ENCODE measurements around the gene USB1.

USB1 gene

GRCh38 chr16:57961538-57961937 lies 39.7 kb upstream of the USB1 start:
- H3K23ac ChIP-seq (ENCODE audit: low read depth, low read length, poor library complexity), result no peak overlapping the region
- no peak overlapping the region for H4K91ac ChIP-seq (ENCODE audit: low read depth, low read length, poor library complexity)
- no peak overlapping the region for H2AFZ ChIP-seq (ENCODE audit: low read length)
- peaks cover 0 to 4% of the 10 kb centered on the region in 2 donors for H3K4me1 ChIP-seq (ENCODE audit: control insufficient read depth in 2 of 2, insufficient read depth in 1 of 2, low read depth in 1 of 2, low read length in 2 of 2)
- no peak overlapping the region for H4K8ac ChIP-seq (ENCODE audit: low read depth, low read length)
- H3K9ac ChIP-seq (ENCODE audit: low read depth, low read length, poor library complexity), result no peak overlapping the region
- peaks cover 0 to 26% (median 0%) of the 10 kb centered on the region in 3 experiments for H3K27me3 ChIP-seq (ENCODE audit: control insufficient read depth in 3 of 3, insufficient read depth in 3 of 3, low read depth in 1 of 3, low read length in 3 of 3)
- H3K4me3 ChIP-seq (ENCODE audit: low read length in 2 of 2), result no peak overlapping the region
- no peak overlapping the region for H2BK120ac ChIP-seq (ENCODE audit: low read depth, low read length)
- H3K9me3 ChIP-seq (replicated peaks in 1 of 2; ENCODE audit: control insufficient read depth in 2 of 2, insufficient read depth in 1 of 2, low read depth in 1 of 2, low read length in 2 of 2), result peaks cover 0 to 3% of the 10 kb centered on the region in 2 donors
- no peak overlapping the region for H3K4ac ChIP-seq (ENCODE audit: low read length)
- no peak overlapping the region for H2AK5ac ChIP-seq (ENCODE audit: low read depth, low read length)
- no peak overlapping the region for H2BK15ac ChIP-seq (ENCODE audit: low read length)
- no peak overlapping the region for H3K18ac ChIP-seq (ENCODE audit: low read length)
- H3K36me3 ChIP-seq (replicated peaks in 1 of 2; ENCODE audit: control insufficient read depth in 2 of 2, insufficient read depth in 2 of 2, low read length in 2 of 2), result no peaks in the 10 kb centered on the region
- no peak for DNase-seq (ENCODE audit: low spot score)
- H3K27ac ChIP-seq (replicated peaks; ENCODE audit: low read length), result no peak overlapping the region
- no peaks in the 10 kb centered on the region for H3K79me1 ChIP-seq (ENCODE audit: low read depth, low read length)
- H3K4me2 ChIP-seq (ENCODE audit: insufficient read depth, low read length, poor library complexity, severe bottlenecking), result no peak overlapping the region
- no peak overlapping the region for H3K14ac ChIP-seq (ENCODE audit: low read length)
- no peak overlapping the region for H2BK5ac ChIP-seq (ENCODE audit: low read length)
- H2BK12ac ChIP-seq (ENCODE audit: low read length), result no peak overlapping the region
- no CpG with 5 or more reads among the region's 2 CpGs for WGBS, 2 donors (ENCODE audit: extremely low coverage in 2 of 2, insufficient read length in 2 of 2, insufficient replicate concordance in 1 of 2)

- Histone ChIP-seq H3K27me3 (ENCODE audit: control insufficient read depth in 3 of 3, insufficient read depth in 3 of 3, low read depth in 1 of 3, low read length in 3 of 3) (peaks cover 0 to 25% (median 0%) of the 10 kb centered on the region in 3 experiments), H3K23ac (ENCODE audit: low read depth, low read length, poor library complexity) (no peak overlapping the region), H3K27ac (replicated peaks; ENCODE audit: low read length) (no peak overlapping the region), H2AK5ac (ENCODE audit: low read depth, low read length) (peak overlapping the region; percentile 85), H3K9ac (ENCODE audit: low read depth, low read length, poor library complexity) (no peak overlapping the region), H2BK5ac (ENCODE audit: low read length) (no peak overlapping the region), H3K79me1 (ENCODE audit: low read depth, low read length) (no peaks in the 10 kb centered on the region), H3K4me1 (ENCODE audit: control insufficient read depth in 2 of 2, insufficient read depth in 1 of 2, low read depth in 1 of 2, low read length in 2 of 2) (peaks cover 0 to 4% of the 10 kb centered on the region in 2 donors), H2BK120ac (ENCODE audit: low read depth, low read length) (no peak overlapping the region), H4K8ac (ENCODE audit: low read depth, low read length) (no peak overlapping the region), H3K4ac (ENCODE audit: low read length) (no peak overlapping the region), H2BK12ac (ENCODE audit: low read length) (no peak overlapping the region), H2AFZ (ENCODE audit: low read length) (no peak overlapping the region), H3K36me3 (replicated peaks in 1 of 2; ENCODE audit: control insufficient read depth in 2 of 2, insufficient read depth in 2 of 2, low read length in 2 of 2) (no peaks in the 10 kb centered on the region), H3K9me3 (replicated peaks in 1 of 2; ENCODE audit: control insufficient read depth in 2 of 2, insufficient read depth in 1 of 2, low read depth in 1 of 2, low read length in 2 of 2) (peaks cover 0 to 3% of the 10 kb centered on the region in 2 donors), H3K14ac (ENCODE audit: low read length) (peak overlapping the region; percentile 47), H4K91ac (ENCODE audit: low read depth, low read length, poor library complexity) (no peak overlapping the region), H3K18ac (ENCODE audit: low read length) (peak overlapping the region; percentile 35), H3K4me3 (ENCODE audit: low read length in 2 of 2) (no peak overlapping the region), H2BK15ac (ENCODE audit: low read length) (no peak overlapping the region), H3K4me2 (ENCODE audit: insufficient read depth, low read length, poor library complexity, severe bottlenecking) (no peak overlapping the region)
- DNase-seq (ENCODE audit: low spot score), result no peak
- WGBS, 2 donors (ENCODE audit: extremely low coverage in 2 of 2, insufficient read length in 2 of 2, insufficient replicate concordance in 1 of 2), result no CpG with 5 or more reads among the region's 5 CpGs
These were observed 39.2 kb upstream of the USB1 start for GRCh38 chr16:57962046-57962445.

- no peak overlapping the region for H4K91ac ChIP-seq (ENCODE audit: low read depth, low read length, poor library complexity)
- peaks cover 0 to 3% of the 10 kb centered on the region in 2 donors for H3K9me3 ChIP-seq (replicated peaks in 1 of 2; ENCODE audit: control insufficient read depth in 2 of 2, insufficient read depth in 1 of 2, low read depth in 1 of 2, low read length in 2 of 2)
- H3K4me1 ChIP-seq (ENCODE audit: control insufficient read depth in 2 of 2, insufficient read depth in 1 of 2, low read depth in 1 of 2, low read length in 2 of 2), result peaks cover 0 to 4% of the 10 kb centered on the region in 2 donors
- no peak overlapping the region for H3K4ac ChIP-seq (ENCODE audit: low read length)
- no peak overlapping the region for H3K23ac ChIP-seq (ENCODE audit: low read depth, low read length, poor library complexity)
- H2BK12ac ChIP-seq (ENCODE audit: low read length), result no peak overlapping the region
- no peak overlapping the region for H3K4me3 ChIP-seq (ENCODE audit: low read length in 2 of 2)
- no CpG with 5 or more reads among the region's 9 CpGs for WGBS, 2 donors (ENCODE audit: extremely low coverage in 2 of 2, insufficient read length in 2 of 2, insufficient replicate concordance in 1 of 2)
- H3K18ac ChIP-seq (ENCODE audit: low read length), result peak overlapping the region; percentile 88
- H3K4me2 ChIP-seq (ENCODE audit: insufficient read depth, low read length, poor library complexity, severe bottlenecking), result no peak overlapping the region
- H3K36me3 ChIP-seq (replicated peaks in 1 of 2; ENCODE audit: control insufficient read depth in 2 of 2, insufficient read depth in 2 of 2, low read length in 2 of 2), result no peaks in the 10 kb centered on the region
- H2BK120ac ChIP-seq (ENCODE audit: low read depth, low read length), result no peak overlapping the region
- H3K27ac ChIP-seq (replicated peaks; ENCODE audit: low read length), result no peak overlapping the region
- H3K27me3 ChIP-seq (ENCODE audit: control insufficient read depth in 3 of 3, insufficient read depth in 3 of 3, low read depth in 1 of 3, low read length in 3 of 3), result peaks cover 0 to 25% (median 0%) of the 10 kb centered on the region in 3 experiments
- H3K14ac ChIP-seq (ENCODE audit: low read length), result no peak overlapping the region
- no peak overlapping the region for H3K9ac ChIP-seq (ENCODE audit: low read depth, low read length, poor library complexity)
- H4K8ac ChIP-seq (ENCODE audit: low read depth, low read length), result no peak overlapping the region
- H3K79me1 ChIP-seq (ENCODE audit: low read depth, low read length), result no peaks in the 10 kb centered on the region
- H2AK5ac ChIP-seq (ENCODE audit: low read depth, low read length), result no peak overlapping the region
- H2BK15ac ChIP-seq (ENCODE audit: low read length), result no peak overlapping the region
- no peak overlapping the region for H2AFZ ChIP-seq (ENCODE audit: low read length)
- DNase-seq (ENCODE audit: low spot score), result no peak
- H2BK5ac ChIP-seq (ENCODE audit: low read length), result no peak overlapping the region
These were observed 38.5 kb upstream of the USB1 start for GRCh38 chr16:57962756-57963155.

- Histone ChIP-seq H4K8ac (ENCODE audit: low read depth, low read length) (no peak overlapping the region), H3K36me3 (replicated peaks in 1 of 2; ENCODE audit: control insufficient read depth in 2 of 2, insufficient read depth in 2 of 2, low read length in 2 of 2) (no peaks in the 10 kb centered on the region), H3K14ac (ENCODE audit: low read length) (no peak overlapping the region), H3K9ac (ENCODE audit: low read depth, low read length, poor library complexity) (no peak overlapping the region), H2AFZ (ENCODE audit: low read length) (no peak overlapping the region), H4K91ac (ENCODE audit: low read depth, low read length, poor library complexity) (no peak overlapping the region), H3K4ac (ENCODE audit: low read length) (no peak overlapping the region), H3K4me3 (ENCODE audit: low read length in 2 of 2) (no peak overlapping the region), H3K4me2 (ENCODE audit: insufficient read depth, low read length, poor library complexity, severe bottlenecking) (no peak overlapping the region), H2BK5ac (ENCODE audit: low read length) (no peak overlapping the region), H3K23ac (ENCODE audit: low read depth, low read length, poor library complexity) (no peak overlapping the region), H3K27ac (replicated peaks; ENCODE audit: low read length) (no peak overlapping the region), H2BK15ac (ENCODE audit: low read length) (no peak overlapping the region), H3K4me1 (ENCODE audit: control insufficient read depth in 2 of 2, insufficient read depth in 1 of 2, low read depth in 1 of 2, low read length in 2 of 2) (no peaks in the 10 kb centered on the region), H2BK120ac (ENCODE audit: low read depth, low read length) (no peak overlapping the region), H3K79me1 (ENCODE audit: low read depth, low read length) (no peaks in the 10 kb centered on the region), H2BK12ac (ENCODE audit: low read length) (no peak overlapping the region), H2AK5ac (ENCODE audit: low read depth, low read length) (no peak overlapping the region), H3K27me3 (ENCODE audit: control insufficient read depth in 3 of 3, insufficient read depth in 3 of 3, low read depth in 1 of 3, low read length in 3 of 3) (peaks cover 0 to 25% (median 0%) of the 10 kb centered on the region in 3 experiments), H3K9me3 (replicated peaks in 1 of 2; ENCODE audit: control insufficient read depth in 2 of 2, insufficient read depth in 1 of 2, low read depth in 1 of 2, low read length in 2 of 2) (no peaks in the 10 kb centered on the region), H3K18ac (ENCODE audit: low read length) (peak overlapping the region; percentile 19)
- no peak for DNase-seq (ENCODE audit: low spot score)
- no CpG with 5 or more reads among the region's 10 CpGs for WGBS, 2 donors (ENCODE audit: extremely low coverage in 2 of 2, insufficient read length in 2 of 2, insufficient replicate concordance in 1 of 2)
These were observed 37.0 kb upstream of the USB1 start for GRCh38 chr16:57964157-57964700.

Data from neuronal stem cell (in vitro differentiated cells).